ENCODE measurements around the gene TBCD.

The TBCD gene

DNA sequence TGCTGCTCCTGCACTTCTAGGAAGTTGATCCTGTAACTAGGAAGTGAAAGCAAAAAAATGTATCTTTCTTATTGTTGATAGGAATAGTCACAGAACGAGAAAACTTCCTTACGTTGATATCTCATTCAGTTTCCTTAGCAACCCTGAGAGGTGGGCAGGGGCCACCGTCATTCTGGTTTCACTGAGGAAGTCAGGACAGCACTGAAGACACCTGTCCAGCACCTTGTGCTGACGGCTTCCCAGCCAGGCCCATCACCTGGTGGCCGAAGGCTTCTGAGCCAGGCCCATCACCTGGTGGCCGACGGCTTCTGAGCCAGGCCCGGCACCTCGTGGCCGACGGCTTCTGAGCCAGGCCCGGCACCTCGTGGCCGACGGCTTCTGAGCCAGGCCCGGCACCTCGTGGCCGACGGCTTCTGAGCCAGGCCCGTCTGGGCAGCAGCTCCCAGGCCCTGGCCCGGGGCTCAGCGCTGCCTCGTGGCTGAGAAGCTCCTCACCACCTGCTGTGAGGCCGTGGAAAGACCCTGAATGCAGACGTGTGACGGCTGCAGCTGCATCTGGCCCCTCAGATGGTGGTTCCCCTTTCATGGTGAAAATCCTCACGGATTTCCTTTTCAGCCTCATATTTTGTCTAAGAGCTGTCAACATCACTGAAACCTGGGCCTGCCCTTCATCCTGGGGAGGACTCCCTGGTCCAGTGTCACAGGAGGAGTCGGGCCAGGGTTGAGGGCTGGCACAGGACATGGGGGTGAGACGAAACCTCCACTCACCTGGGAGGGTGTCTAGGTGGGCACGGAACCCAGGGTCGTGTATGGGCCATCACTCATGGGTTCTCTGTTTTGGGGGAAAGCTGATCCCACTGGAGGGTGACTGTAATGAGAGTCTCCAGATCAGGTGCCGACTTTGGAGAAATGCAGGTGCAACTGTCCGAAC is 121.0 kb downstream of the TBCD start:
- DNase-seq: no peak

DNA sequence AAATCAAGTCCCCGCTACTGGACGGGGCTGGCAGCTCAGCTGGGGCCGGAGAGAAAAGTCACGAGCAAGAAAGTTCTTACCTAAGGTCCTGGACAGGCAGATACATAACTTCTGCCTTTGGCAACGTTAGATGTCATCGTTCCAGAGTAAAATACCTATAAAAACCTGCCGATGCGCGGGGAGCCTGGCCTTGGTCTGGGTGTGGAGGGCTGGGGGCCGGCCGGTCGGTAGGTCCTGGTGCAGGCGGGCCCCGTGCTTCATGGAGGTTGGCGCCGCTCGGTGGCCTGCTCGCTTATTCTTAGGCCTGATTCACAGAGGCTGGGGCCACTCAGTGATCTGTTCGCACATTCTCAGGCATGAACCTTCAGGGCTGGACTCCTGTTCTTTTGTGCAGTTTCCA is 121.7 kb downstream of the TBCD start:
- DNase-seq: no peak

GRCh38 chr17:82874011-82874835 is 122.4 kb downstream of the TBCD start:
- DNase-seq: no peak

GRCh38 chr17:82875407-82875856 is 123.6 kb downstream of the TBCD start:
- no peak for DNase-seq

DNA sequence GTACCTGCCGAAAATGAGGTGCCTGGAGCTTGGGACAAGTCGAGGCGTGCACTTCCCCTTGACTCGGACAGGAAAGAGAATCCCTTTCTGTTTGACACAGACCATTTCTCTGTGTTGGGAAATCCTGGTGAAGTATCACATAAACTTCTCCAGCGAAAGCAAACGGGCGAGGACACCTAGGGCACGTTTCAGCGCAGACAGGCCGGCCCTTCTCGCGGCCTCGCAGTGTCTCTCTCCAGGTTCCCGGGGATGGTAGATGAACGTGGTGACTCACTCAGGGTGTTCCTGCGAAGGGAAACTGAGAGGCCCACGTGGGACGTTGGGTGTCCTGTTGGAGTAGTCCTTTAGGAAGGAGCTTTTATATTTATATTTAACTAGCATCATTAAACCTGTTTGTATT is 124.3 kb downstream of the TBCD start:
- no peak for DNase-seq

- DNase-seq: no peak
Observed at GRCh38 chr17:82876602-82877379, 124.9 kb downstream of the TBCD start.

- no peak for DNase-seq
Observed at GRCh38 chr17:82878527-82878926, 126.7 kb downstream of the TBCD start.

DNA sequence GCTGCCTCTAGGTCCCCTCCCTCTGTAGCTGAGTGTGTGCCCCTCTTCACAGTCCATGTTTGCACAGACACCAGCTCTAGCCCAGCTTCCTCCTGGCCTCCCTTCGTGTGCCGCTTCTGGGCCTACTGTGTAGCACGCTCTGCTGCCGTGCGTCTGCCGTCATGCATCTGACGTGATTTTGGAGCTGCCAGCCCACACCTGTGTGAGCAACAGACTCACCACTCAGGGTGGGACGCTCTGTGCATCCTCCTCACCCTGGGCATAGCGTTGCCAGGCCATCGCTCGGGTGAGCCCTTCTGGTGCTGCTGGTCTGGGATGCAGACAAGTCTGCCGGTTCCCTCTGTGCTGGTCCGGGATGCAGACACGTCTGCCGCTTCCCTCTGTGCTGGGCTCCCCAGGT is 127.4 kb downstream of the TBCD start:
- no peak for DNase-seq

GRCh38 chr17:82880620-82881323 is 128.9 kb downstream of the TBCD start:
- no peak for DNase-seq

DNA sequence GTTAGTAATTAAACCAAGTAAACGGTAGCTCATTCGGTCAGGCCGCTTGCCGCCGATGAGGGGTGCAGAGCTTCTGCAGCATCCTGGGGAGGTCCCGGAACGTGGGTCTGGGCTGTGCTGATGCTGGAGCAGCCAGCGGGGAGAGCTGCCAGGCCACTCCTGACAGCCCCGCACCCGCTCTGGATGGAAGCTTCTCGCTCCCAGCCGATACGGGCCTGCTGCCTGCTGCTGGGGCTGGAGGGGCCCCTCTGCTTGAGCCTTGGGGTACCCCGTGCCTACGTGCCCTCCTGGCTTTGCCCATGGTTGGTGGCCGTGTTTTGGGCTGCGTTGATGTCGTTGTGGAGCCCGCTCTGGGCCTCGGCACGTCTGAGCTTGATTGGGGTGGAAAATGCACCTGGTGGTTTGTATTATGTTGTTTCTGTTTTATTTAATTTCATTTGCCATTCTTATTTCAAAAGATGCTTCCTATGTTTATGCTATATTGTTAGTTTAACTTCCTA is 129.5 kb downstream of the TBCD start:
- no peak for DNase-seq

DNA sequence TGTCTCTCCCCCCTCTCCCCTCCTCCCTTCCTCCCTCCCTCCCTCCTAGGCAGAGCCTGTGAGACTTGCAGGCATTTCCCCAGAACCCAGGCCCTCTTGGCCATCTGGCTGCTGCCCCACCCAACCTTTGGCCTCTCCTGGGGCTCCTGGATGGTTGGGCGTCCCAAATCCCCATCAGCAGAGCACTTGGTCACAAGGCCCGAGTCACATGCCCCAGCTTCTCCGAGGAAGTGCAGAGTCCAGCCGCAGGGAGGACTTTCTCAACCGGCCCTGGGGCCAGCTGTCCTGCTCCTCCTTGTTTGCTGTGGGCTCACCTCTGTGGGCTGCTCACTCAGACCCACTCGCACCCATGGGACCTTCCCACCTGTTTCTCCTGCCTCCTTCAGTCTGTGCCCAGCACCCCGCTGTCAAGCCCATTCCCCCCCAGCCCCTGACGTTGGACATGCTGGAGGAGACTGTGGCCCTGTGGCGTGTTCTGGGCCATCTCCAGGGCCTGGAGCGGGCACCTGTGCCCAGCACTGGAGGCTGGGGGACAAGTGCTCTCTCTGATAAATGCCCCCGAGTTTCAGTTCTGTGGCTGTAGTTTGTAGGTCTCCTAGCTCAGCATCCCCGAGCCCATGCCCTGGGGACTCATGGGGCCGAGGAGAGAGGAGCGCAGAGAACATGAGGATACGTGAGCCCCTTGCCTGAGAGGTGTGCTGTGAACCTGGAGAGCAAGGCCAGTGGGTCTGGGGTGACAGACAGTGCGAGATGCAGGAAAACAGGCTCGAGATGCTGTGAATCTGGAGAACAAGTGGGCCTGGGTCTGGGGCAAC is 130.2 kb downstream of the TBCD start:
- no peak for DNase-seq

DNA sequence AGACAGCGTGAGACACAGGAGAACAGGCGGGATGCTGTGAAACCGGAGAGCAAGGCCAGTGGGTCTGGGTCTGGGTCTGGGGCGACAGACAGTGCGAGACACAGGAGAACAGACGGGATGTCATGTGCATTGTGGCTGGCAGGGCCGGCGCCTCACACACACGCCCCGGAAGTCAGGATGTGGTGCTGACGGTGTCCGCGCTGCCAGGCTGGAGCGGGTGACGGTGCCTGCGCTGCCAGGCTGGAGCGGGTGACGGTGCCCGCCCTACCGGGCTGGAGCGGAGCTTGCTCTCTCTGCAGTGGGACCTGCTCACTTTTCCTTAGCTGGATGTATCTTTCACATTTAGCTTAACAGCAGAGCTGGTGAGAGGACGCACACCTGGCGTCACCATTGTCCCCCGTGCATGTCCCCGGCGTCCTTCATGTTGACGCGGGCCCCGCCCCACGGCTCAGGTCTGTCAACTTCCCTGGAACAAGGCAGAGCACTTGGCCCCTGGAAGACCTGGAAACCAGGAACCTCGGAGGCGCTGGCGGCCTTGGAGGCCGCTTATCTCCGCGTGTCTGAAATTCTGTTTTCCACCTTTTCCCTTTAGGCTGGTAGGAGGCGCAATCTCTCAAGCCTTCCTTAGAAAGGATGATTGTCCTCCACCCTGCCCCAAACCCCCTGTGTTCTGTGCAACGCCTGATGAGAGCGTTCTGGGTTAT is 131.0 kb downstream of the TBCD start:
- no peak for DNase-seq

DNA sequence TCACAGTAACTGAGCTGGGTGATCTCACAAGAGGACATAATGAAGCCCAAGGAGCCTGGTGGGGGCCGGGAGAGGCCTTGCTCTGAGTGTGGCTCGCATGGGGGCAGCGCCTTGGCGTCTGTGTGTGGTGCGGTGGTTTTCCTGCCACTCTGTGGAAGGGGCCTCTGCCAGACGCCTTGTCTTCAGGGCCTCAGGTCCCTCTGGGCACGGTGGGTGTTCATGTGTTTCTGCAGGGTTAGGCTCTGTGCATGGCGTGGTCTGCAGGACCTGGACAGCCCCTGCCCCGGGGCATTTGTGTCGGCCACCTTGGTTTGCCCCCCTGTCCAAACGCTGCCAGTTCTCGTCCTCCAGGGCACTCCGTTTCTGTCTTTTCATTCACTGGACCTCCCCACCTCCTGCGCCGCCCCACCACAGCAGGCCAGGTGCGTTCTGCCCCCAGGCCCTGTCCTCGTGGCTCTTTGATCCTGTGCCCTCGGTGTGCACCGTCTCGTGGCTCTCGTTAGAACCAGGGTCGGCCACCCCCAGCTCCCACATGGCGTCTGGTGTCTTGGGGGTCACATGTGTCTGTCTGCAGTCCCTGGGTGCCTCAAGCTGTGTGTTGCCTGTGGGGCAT is 131.7 kb downstream of the TBCD start:
- DNase-seq: no peak

DNA sequence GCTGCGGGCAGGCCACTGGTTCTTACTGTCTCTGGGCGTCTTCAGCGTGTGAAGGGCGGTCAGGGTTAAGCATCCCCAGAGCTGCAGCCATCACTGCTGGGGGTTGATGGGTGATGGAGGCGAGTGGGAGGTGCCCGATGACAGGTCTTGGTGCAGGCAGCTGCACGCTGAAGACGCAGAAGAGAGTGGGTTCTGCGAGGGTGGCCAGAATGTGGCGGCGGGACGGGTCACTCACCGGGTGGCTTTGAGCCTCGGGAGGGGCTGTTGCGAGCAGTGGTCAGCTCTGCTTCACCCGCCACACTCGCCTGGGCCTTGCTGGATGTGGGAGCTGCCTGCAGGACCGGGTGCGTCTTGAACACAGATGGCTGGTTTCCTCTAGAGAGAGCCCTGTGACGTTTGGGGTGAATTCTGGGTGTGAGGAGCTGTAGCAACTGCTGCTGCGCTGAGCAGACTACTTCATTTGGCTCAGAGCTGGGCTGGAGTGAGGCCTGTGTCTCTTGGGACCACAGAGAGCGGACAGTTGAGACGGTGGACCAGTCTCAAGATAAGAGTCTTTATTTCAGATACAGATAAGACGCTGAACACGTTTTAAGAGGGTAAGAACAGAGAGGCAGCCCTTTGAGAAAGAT is 132.6 kb downstream of the TBCD start:
- DNase-seq: no peak

GRCh38 chr17:82884970-82885353 is 133.1 kb downstream of the TBCD start:
- no peak for DNase-seq

DNA sequence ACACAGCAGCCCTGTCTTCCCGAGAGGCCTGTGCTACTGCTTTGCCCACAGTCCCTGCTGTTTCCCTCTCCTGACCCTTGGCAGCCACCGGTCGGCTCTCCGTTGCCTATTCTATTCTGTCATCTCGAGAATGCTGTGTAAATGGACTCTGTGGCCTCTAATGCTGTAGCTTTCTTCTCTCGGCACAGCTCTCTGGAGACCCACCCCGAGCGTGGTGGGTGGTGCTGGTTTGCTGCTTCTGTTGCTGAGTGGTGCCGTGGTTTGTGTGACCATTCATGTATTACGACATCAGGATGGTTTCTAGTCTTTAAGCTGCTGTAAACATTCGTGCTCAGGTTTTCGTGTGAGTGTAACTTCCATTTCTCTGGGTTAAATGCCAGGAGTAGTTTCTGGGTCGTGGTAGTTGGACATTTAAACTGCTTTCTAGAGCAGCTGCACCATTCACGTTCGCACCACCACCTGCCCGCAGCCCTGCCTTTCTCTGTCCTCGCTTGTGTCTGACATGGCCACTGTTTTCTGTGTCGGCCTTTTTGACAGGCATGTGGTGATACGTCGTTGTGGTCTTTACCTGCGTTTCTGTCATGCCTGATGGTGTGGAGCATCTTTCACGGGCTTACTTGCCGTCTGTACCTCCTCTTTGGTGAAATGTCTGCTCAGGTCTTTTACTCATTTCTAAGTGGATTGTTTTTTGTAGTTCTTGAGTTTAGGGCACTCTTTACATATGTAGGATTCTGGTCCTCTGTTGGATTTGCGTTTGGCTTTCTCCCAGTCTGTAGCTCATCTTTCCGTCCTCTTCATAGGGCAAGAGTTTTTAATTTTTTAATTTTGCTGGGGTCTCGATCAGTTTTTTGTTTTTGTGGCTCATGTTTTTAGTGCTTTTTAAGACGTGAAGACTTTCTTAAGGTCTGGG is 135.6 kb downstream of the TBCD start:
- DNase-seq: no peak

DNA sequence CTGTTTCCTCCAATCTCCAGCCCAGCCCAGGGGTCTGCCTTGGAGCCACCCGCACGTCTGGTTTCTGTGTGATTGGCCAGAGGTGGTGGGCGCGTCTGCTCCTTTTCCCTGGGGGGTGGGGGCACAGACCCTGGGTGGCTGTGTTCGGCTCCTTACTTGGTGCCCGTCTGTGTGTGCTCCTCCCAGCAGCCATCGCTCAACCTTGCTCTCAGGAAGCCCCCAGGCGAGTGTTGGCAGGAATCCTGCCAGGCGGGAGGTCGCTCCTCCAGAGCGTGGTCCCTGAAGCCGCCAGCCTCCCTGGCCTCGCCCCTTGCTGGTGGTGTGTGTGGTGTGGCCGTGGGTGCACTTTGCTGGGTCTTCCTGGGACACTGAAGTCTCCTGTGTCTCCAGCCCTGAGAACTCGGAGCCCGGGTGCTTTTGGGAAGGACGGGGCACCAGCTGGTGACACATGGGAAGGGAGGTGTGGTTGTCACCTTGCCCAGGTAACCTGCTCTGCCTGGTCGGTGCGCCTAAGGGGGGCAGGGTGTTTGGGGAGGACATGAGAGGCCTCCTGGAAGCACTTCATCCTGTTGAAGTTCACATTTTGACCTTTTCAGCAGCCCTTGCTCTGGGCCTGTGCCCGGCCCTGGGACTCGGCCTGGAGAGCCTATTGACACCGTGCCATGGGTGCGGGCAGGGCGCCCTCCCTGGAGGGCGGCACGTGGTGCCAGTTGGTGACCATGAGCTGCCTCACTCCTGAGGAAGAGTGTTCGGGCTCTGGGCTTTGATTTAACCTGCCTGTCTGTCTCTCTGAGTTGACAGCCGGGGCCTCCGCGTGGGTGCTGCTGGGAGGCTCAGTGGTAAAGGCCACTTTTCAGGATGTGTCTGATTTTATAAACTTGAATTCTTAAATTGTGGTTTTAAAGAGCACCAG is 137.0 kb downstream of the TBCD start:
- no peak for DNase-seq

Measured in SHP77 treated with DMSO at 0.1 percent for 48 hours (cell line).